ENCODE measurements around the gene FAM240A. TPM values are rescaled to one million over a fixed set of nuclear protein-coding genes. Genes with fewer than 3 reads are reported as not detected.

FAM240A gene
- total RNA-seq, 2 donors from 2014 or later, result 0.32 TPM; not detected in 1

DNA sequence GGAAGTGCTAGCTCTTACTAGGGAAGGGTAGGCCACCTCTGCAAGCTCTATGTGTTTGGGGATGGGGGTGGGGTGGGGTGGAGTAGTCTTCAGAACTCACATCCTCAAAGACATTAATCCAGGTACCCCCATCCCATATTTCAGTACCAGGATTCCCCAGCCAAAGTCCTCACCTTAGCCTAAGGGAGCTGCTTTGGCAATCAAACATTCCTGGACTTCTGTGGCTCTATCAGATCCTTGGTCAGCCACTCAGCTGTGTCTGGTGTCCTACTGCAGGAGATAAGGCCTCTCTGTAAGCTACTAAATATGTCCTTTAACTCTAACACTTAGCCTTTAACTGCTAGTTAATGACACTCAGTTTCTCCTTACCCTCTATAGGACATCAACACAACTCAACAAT, 26.9 kb downstream of the FAM240A start:
- Histone ChIP-seq H3K9me3 (no peaks in the 10 kb centered on the region), H3K4me3 (no peak overlapping the region), H3K27me3 (replicated peaks; ENCODE audit: insufficient read depth) (no peaks in the 10 kb centered on the region), H3K36me3 (no peaks in the 10 kb centered on the region), H3K27ac (no peak overlapping the region), H3K4me1 (replicated peaks) (no peaks in the 10 kb centered on the region)
- intact Hi-C loops (cut with DNase I), result no loop called here
- no peak for TF ChIP-seq CTCF (IDR thresholded peaks at IDR 0.05)
- no peak for TF ChIP-seq POLR2A (IDR thresholded peaks at IDR 0.05)
- no peak for TF ChIP-seq POLR2AphosphoS5 (IDR thresholded peaks at IDR 0.05)
- DNase-seq (ENCODE audit: low spot score), result no peak

GRCh38 chr3:46640927-46641326, 28.6 kb downstream of the FAM240A start:
- no peak for DNase-seq (ENCODE audit: low spot score)
- no peak overlapping the region for H3K4me3 ChIP-seq
- WGBS, result 86% methylated on average over 3 of the region's 3 CpGs
- no peak for TF ChIP-seq POLR2AphosphoS5 (IDR thresholded peaks at IDR 0.05)
- TF ChIP-seq POLR2A (IDR thresholded peaks at IDR 0.05), result no peak
- no peak for TF ChIP-seq CTCF (IDR thresholded peaks at IDR 0.05)
- H3K36me3 ChIP-seq, result no peaks in the 10 kb centered on the region
- H3K4me1 ChIP-seq (replicated peaks), result no peaks in the 10 kb centered on the region
- H3K9me3 ChIP-seq, result no peaks in the 10 kb centered on the region
- intact Hi-C loops (cut with DNase I), result no loop called here
- no peaks in the 10 kb centered on the region for H3K27me3 ChIP-seq (replicated peaks; ENCODE audit: insufficient read depth)
- no peak overlapping the region for H3K27ac ChIP-seq

GRCh38 chr3:46642971-46643370, 30.6 kb downstream of the FAM240A start:
- H3K9me3 ChIP-seq, result no peaks in the 10 kb centered on the region
- H3K27ac ChIP-seq, result no peak overlapping the region
- WGBS, result 94% methylated on average over 6 of the region's 6 CpGs
- DNase-seq (ENCODE audit: low spot score), result no peak
- no peaks in the 10 kb centered on the region for H3K4me1 ChIP-seq (replicated peaks)
- H3K4me3 ChIP-seq, result no peak overlapping the region
- no peaks in the 10 kb centered on the region for H3K27me3 ChIP-seq (replicated peaks; ENCODE audit: insufficient read depth)
- no peaks in the 10 kb centered on the region for H3K36me3 ChIP-seq
- TF ChIP-seq POLR2AphosphoS5 (IDR thresholded peaks at IDR 0.05) (no peak), CTCF (IDR thresholded peaks at IDR 0.05) (no peak), POLR2A (IDR thresholded peaks at IDR 0.05) (no peak)
- intact Hi-C loops (cut with DNase I), result no loop called here

GRCh38 chr3:46643701-46644100, 31.4 kb downstream of the FAM240A start:
- H3K27me3 ChIP-seq (replicated peaks; ENCODE audit: insufficient read depth), result no peaks in the 10 kb centered on the region
- no peaks in the 10 kb centered on the region for H3K9me3 ChIP-seq
- WGBS, result 56% methylated on average over 1 of the region's 1 CpG
- H3K4me3 ChIP-seq, result no peak overlapping the region
- no peaks in the 10 kb centered on the region for H3K36me3 ChIP-seq
- TF ChIP-seq POLR2AphosphoS5 (IDR thresholded peaks at IDR 0.05) (no peak), POLR2A (IDR thresholded peaks at IDR 0.05) (no peak), CTCF (IDR thresholded peaks at IDR 0.05) (no peak)
- H3K27ac ChIP-seq, result no peak overlapping the region
- no peak for DNase-seq (ENCODE audit: low spot score)
- intact Hi-C loops (cut with DNase I), result no loop called here
- no peaks in the 10 kb centered on the region for H3K4me1 ChIP-seq (replicated peaks)

DNA sequence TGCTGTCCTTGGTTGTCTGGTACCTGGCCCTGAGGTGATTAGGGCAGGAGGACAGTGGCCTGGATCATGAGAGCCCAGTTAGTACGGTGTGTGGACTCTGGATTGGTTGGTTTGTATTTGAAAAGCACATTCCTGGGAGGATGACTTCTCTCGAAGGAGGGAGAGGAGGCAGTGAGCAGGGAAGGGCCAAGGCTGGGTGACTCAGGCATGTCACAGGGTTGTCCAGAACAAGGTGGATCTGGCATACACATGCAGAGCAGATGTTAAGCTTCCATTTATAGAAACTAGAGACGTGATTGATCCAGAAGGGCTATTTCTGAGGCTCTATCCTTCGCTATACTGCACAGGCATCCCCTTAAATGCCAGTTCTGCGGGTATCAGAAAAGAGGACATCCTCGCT, 34.4 kb downstream of the FAM240A start:
- H3K27ac ChIP-seq, result no peak overlapping the region
- H3K4me3 ChIP-seq, result no peak overlapping the region
- no peaks in the 10 kb centered on the region for H3K36me3 ChIP-seq
- intact Hi-C loops (cut with DNase I), result no loop called here
- H3K27me3 ChIP-seq (replicated peaks; ENCODE audit: insufficient read depth), result no peaks in the 10 kb centered on the region
- H3K4me1 ChIP-seq (replicated peaks), result no peaks in the 10 kb centered on the region
- WGBS, result 56% methylated on average over 6 of the region's 6 CpGs
- TF ChIP-seq POLR2AphosphoS5 (IDR thresholded peaks at IDR 0.05), result no peak
- TF ChIP-seq CTCF (IDR thresholded peaks at IDR 0.05), result no peak
- no peak for TF ChIP-seq POLR2A (IDR thresholded peaks at IDR 0.05)
- no peak for DNase-seq (ENCODE audit: low spot score)
- no peaks in the 10 kb centered on the region for H3K9me3 ChIP-seq

All from prostate gland (tissue), 2 donors.